Measurements from ENCODE around the gene PCDHGA11.

- no peak for TF ChIP-seq TAF1 (IDR thresholded peaks at IDR 0.05; ENCODE audit: borderline replicate concordance, insufficient read depth, low read length)
- no peak for TF ChIP-seq POLR2AphosphoS5 (IDR thresholded peaks at IDR 0.05; ENCODE audit: low read depth, low read length)
- no peak for TF ChIP-seq REST (IDR thresholded peaks at IDR 0.05; ENCODE audit: insufficient read depth in 1 of 2, low read depth in 2 of 2, low read length in 2 of 2)
- TF ChIP-seq SIN3A (IDR thresholded peaks at IDR 0.05; ENCODE audit: borderline replicate concordance, insufficient read depth, low read length), result no peak
Observed at GRCh38 chr5:141419074-141419880, 1.6 kb upstream of the PCDHGA11 start.

Measured in PFSK-1 (cell line).